ENCODE measurements around the gene DZIP3. TPM values are rescaled to one million over a fixed set of nuclear protein-coding genes. Genes with fewer than 3 reads are reported as not detected.

Gene DZIP3
- total RNA-seq, 4 donors from 2014 or later = 3.6 to 7.7 (median 3.9) TPM

- Histone ChIP-seq H3K27me3 (no peaks in the 10 kb centered on the region), H3K27ac (no peak overlapping the region), H3K36me3 (no peaks in the 10 kb centered on the region), H3K4me3 (no peak overlapping the region), H3K9me3 (no peaks in the 10 kb centered on the region), H3K4me1 (peaks cover 3% of the 10 kb centered on the region)
- 84% methylated on average over 1 of the region's 1 CpG for WGBS
- no peak for DNase-seq (ENCODE audit: low spot score in 2 of 2)
- TF ChIP-seq CTCF (IDR thresholded peaks at IDR 0.05) = no peak
- TF ChIP-seq EP300 (IDR thresholded peaks at IDR 0.05) = no peak
- no peak for TF ChIP-seq POLR2A (IDR thresholded peaks at IDR 0.05)
- no peak for TF ChIP-seq POLR2AphosphoS5 (IDR thresholded peaks at IDR 0.05)
Measured at GRCh38 chr3:108664266-108664665, 74.7 kb downstream of the DZIP3 start.

GRCh38 chr3:108667312-108667711, 77.8 kb downstream of the DZIP3 start:
- 0% methylated on average over 1 of the region's 1 CpG for WGBS
- H3K36me3 ChIP-seq = no peaks in the 10 kb centered on the region
- no peak for DNase-seq (ENCODE audit: low spot score in 2 of 2)
- H3K27ac ChIP-seq = no peak overlapping the region
- no peaks in the 10 kb centered on the region for H3K27me3 ChIP-seq
- H3K4me3 ChIP-seq = no peak overlapping the region
- no peaks in the 10 kb centered on the region for H3K4me1 ChIP-seq
- no peaks in the 10 kb centered on the region for H3K9me3 ChIP-seq
- TF ChIP-seq EP300 (IDR thresholded peaks at IDR 0.05) (no peak), POLR2A (IDR thresholded peaks at IDR 0.05) (no peak), POLR2AphosphoS5 (IDR thresholded peaks at IDR 0.05) (no peak), CTCF (IDR thresholded peaks at IDR 0.05) (no peak)

- no peak for TF ChIP-seq POLR2A (IDR thresholded peaks at IDR 0.05)
- no peak for TF ChIP-seq EP300 (IDR thresholded peaks at IDR 0.05)
- no peak for TF ChIP-seq POLR2AphosphoS5 (IDR thresholded peaks at IDR 0.05)
- no peak for TF ChIP-seq CTCF (IDR thresholded peaks at IDR 0.05)
- no peaks in the 10 kb centered on the region for H3K4me1 ChIP-seq
- H3K27me3 ChIP-seq = no peaks in the 10 kb centered on the region
- H3K9me3 ChIP-seq = no peaks in the 10 kb centered on the region
- H3K4me3 ChIP-seq = no peak overlapping the region
- no peak for DNase-seq (ENCODE audit: low spot score in 2 of 2)
- H3K27ac ChIP-seq = no peak overlapping the region
- no peaks in the 10 kb centered on the region for H3K36me3 ChIP-seq
Measured at GRCh38 chr3:108669208-108669607, 79.7 kb downstream of the DZIP3 start.

- H3K27ac ChIP-seq = no peak overlapping the region
- DNase-seq (ENCODE audit: low spot score in 2 of 2) = no peak
- H3K27me3 ChIP-seq = no peaks in the 10 kb centered on the region
- no peak overlapping the region for H3K4me3 ChIP-seq
- no peaks in the 10 kb centered on the region for H3K9me3 ChIP-seq
- TF ChIP-seq EP300 (IDR thresholded peaks at IDR 0.05) (no peak), POLR2AphosphoS5 (IDR thresholded peaks at IDR 0.05) (no peak), CTCF (IDR thresholded peaks at IDR 0.05) (no peak), POLR2A (IDR thresholded peaks at IDR 0.05) (no peak)
- H3K36me3 ChIP-seq = no peaks in the 10 kb centered on the region
- no peaks in the 10 kb centered on the region for H3K4me1 ChIP-seq
Measured at GRCh38 chr3:108672701-108673100, 83.2 kb downstream of the DZIP3 start.

- WGBS = 81% methylated on average over 3 of the region's 3 CpGs
- Histone ChIP-seq H3K4me1 (no peaks in the 10 kb centered on the region), H3K9me3 (no peaks in the 10 kb centered on the region), H3K27ac (no peak overlapping the region), H3K4me3 (no peak overlapping the region), H3K27me3 (no peaks in the 10 kb centered on the region), H3K36me3 (no peaks in the 10 kb centered on the region)
- no peak for DNase-seq (ENCODE audit: low spot score in 2 of 2)
- no peak for TF ChIP-seq POLR2AphosphoS5 (IDR thresholded peaks at IDR 0.05)
- TF ChIP-seq CTCF (IDR thresholded peaks at IDR 0.05) = no peak
Measured at GRCh38 chr3:108673988-108674661, 84.6 kb downstream of the DZIP3 start.
